Endodermal cell (in vitro differentiated cells): Measurements from ENCODE around the gene PRKACA. TPM values are rescaled to one million over a fixed set of nuclear protein-coding genes. Genes with fewer than 3 reads are reported as not detected.

Experiments
- DNase-seq: peaks from one replicate; pipeline ENCODE4 v3.0.0-alpha.2; 2017
- H3K27ac ChIP-seq: 2 replicates; pipeline ENCODE4 v1.5.1; 2013; ENCODE audit warnings: mild to moderate bottlenecking, low read depth, low read length, moderate library complexity
- H3K27me3 ChIP-seq: 2 replicates; pipeline ENCODE4 v1.6.1; 2013; ENCODE audit warnings: mild to moderate bottlenecking, low read length, moderate library complexity; ENCODE audit not compliant: insufficient read depth, control insufficient read depth, poor library complexity, severe bottlenecking
- H3K36me3 ChIP-seq: 2 replicates; pipeline ENCODE4 v1.7.0; 2013; ENCODE audit warnings: mild to moderate bottlenecking, low read length, moderate library complexity; ENCODE audit not compliant: control insufficient read depth, insufficient read depth
- H3K4me1 ChIP-seq: one replicate; pipeline ENCODE4 v1.7.0; 2013; ENCODE audit warnings: low read length; ENCODE audit not compliant: control insufficient read depth, insufficient read depth
- H3K4me3 ChIP-seq: 2 replicates; pipeline ENCODE4 v1.5.1; 2013; ENCODE audit warnings: mild to moderate bottlenecking, low read length, moderate library complexity
- H3K9ac ChIP-seq: 2 replicates; pipeline ENCODE4 v1.6.1; 2013; ENCODE audit warnings: mild to moderate bottlenecking, low read length, moderate library complexity; ENCODE audit not compliant: poor library complexity, severe bottlenecking; ENCODE audit errors: extremely low read depth
- H3K9me3 ChIP-seq: 2 replicates; pipeline ENCODE4 v1.6.1; 2013; ENCODE audit warnings: mild to moderate bottlenecking, low read length, moderate library complexity; ENCODE audit not compliant: control insufficient read depth
- H3K27ac Mint-ChIP-seq: 2 replicates; pipeline ENCODE4 v1.8.0; 2020; ENCODE audit warnings: mixed read lengths
- H3K27me3 Mint-ChIP-seq: 2 replicates; pipeline ENCODE4 v1.8.0; 2021; ENCODE audit warnings: mild to moderate bottlenecking, mixed read lengths; ENCODE audit not compliant: insufficient read depth
- H3K36me3 Mint-ChIP-seq: 2 replicates; pipeline ENCODE4 v1.8.0; 2020; ENCODE audit warnings: low read depth, mixed read lengths
- H3K4me1 Mint-ChIP-seq: 2 replicates; pipeline ENCODE4 v1.8.0; 2020; ENCODE audit warnings: mixed read lengths
- H3K4me3 Mint-ChIP-seq: 2 replicates; pipeline ENCODE4 v1.8.0; 2020; ENCODE audit warnings: mild to moderate bottlenecking, moderate library complexity, mixed read lengths
- H3K9me3 Mint-ChIP-seq: 2 replicates; pipeline ENCODE4 v1.8.0; 2020; ENCODE audit warnings: mild to moderate bottlenecking, mixed read lengths
- WGBS, 2 experiments: methylation state at CpG; one replicate each; pipeline versions ENCODE4 v1.1.5 to v1.1.7; 2013; ENCODE audit warnings: missing lambda C conversion rate in 2 of 2, mixed read lengths in 1 of 2; ENCODE audit not compliant: insufficient coverage in 1 of 2, insufficient read length in 1 of 2; 5-methylcytosine and 5-hydroxymethylcytosine counted together
- total RNA-seq, 2 donors: library from RNA; stranded (reverse); fragmentation: NEBNext Ultra II Directional in 1 of 2; extraction: Animal tissue kit (Norgen Biotek cat#: 25700) in 1 of 2; gene quantifications; 2 replicates in 1 of 2; 3 replicates in 1 of 2; pipeline ENCODE4 v1.2.1, GENCODE V29; 2021
- TF ChIP-seq, protein P1 (sequence below): fragments of 200-600 bp; sonication (generic); conservative IDR thresholded peaks from 2 replicates; pipeline ENCODE4 v1.5.0; 2021; ENCODE audit warnings: antibody characterized with exemption, mild to moderate bottlenecking

PRKACA gene
- total RNA-seq, 2 donors from 2014 or later: 62.1 to 73.8 TPM

DNA sequence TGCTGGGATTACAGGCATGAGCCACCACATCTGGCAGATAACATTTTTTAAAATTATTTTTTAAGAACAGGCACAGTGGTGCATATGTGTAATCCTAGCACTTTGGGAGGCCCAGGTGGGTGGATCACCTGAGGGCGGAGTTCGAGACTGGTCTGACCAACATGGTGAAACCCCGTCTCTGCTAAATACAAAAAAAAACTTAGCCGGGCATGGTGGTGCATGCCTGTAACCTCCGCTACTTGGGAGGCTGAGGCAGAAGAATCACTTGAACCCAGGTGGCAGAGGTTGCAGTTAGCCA is 55.1 kb downstream of the PRKACA start:
- H3K9me3 Mint-ChIP-seq: no peaks in the 10 kb centered on the region
- H3K27me3 Mint-ChIP-seq: peaks cover 32% of the 10 kb centered on the region
- no peaks in the 10 kb centered on the region for H3K4me1 ChIP-seq
- 92 to 93% methylated on average over 5 of the region's 5 CpGs for WGBS, 2 experiments
- H3K4me1 Mint-ChIP-seq: no peaks in the 10 kb centered on the region
- H3K4me3 ChIP-seq: no peak overlapping the region
- TF ChIP-seq, protein P1, sequence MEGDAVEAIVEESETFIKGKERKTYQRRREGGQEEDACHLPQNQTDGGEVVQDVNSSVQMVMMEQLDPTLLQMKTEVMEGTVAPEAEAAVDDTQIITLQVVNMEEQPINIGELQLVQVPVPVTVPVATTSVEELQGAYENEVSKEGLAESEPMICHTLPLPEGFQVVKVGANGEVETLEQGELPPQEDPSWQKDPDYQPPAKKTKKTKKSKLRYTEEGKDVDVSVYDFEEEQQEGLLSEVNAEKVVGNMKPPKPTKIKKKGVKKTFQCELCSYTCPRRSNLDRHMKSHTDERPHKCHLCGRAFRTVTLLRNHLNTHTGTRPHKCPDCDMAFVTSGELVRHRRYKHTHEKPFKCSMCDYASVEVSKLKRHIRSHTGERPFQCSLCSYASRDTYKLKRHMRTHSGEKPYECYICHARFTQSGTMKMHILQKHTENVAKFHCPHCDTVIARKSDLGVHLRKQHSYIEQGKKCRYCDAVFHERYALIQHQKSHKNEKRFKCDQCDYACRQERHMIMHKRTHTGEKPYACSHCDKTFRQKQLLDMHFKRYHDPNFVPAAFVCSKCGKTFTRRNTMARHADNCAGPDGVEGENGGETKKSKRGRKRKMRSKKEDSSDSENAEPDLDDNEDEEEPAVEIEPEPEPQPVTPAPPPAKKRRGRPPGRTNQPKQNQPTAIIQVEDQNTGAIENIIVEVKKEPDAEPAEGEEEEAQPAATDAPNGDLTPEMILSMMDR: no peak
- no peak for DNase-seq
- H3K27me3 ChIP-seq: peaks cover 22% of the 10 kb centered on the region
- no peaks in the 10 kb centered on the region for H3K36me3 Mint-ChIP-seq
- H3K9ac ChIP-seq: no peak overlapping the region
- H3K27ac ChIP-seq: no peak overlapping the region
- no peaks in the 10 kb centered on the region for H3K36me3 ChIP-seq
- H3K4me3 Mint-ChIP-seq: no peak overlapping the region
- no peaks in the 10 kb centered on the region for H3K9me3 ChIP-seq
- no peak overlapping the region for H3K27ac Mint-ChIP-seq

DNA sequence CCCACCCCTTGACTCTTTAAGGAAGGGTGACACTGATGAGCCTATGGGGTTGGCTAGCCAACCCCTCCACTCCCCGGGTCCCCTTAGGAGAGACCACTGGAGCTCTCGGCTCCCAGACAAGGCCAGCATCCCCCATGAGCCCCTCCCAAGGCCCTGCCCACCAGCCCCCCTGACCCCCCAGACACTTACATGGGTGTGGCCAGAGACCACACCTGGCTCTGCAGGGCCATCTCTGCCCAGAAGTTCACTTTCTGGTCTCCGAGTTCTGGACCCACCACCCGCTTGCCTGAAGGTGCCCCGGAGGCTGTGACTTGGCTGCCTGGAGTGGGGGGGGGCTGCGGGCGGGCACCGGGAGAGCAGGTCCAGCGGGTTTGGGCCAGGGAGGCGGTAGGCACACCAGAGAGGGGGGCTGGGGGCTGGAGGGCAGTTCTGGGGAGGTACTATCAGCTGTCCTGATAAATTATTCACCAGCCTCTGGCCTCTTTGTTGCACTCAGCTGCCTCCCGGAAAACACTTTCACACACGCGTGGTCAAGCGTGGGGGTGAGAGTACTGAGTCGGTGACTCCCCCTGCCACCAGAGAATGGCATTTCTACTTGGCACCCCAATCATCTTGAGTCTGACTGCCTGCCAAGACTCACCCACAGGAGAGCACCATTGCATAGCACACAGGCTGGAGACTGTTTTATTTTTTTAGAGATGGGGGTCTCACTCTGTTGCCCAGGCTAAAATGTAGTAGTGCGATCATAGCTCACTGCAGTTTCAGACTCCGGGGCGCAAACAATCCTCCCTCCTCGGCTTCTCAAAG is 55.6 kb downstream of the PRKACA start, which contains the start of gene PALM3:
Gene PALM3, minus strand, starts transcription at position 326 of the 807 bp plus-strand sequence. Its CDS starts 96 bp downstream, at position 230.
- H3K4me1 ChIP-seq: no peaks in the 10 kb centered on the region
- H3K9me3 ChIP-seq: no peaks in the 10 kb centered on the region
- Mint-ChIP-seq H3K27me3 (peaks cover 35% of the 10 kb centered on the region), H3K36me3 (no peaks in the 10 kb centered on the region), H3K27ac (no peak within 1 kb of the TSS), H3K9me3 (no peaks in the 10 kb centered on the region), H3K4me3 (no peak within 1 kb of the TSS), H3K4me1 (no peaks in the 10 kb centered on the region)
- H3K36me3 ChIP-seq: no peaks in the 10 kb centered on the region
- TF ChIP-seq, protein P1: no peak
- 88 to 90% methylated on average over 9 to 19 of the region's 19 CpGs for WGBS, 2 experiments
- no peak within 1 kb of the TSS for H3K9ac ChIP-seq
- no peak for DNase-seq
- no peak within 1 kb of the TSS for H3K27ac ChIP-seq
- peaks cover 24% of the 10 kb centered on the region for H3K27me3 ChIP-seq
- no peak within 1 kb of the TSS for H3K4me3 ChIP-seq

DNA sequence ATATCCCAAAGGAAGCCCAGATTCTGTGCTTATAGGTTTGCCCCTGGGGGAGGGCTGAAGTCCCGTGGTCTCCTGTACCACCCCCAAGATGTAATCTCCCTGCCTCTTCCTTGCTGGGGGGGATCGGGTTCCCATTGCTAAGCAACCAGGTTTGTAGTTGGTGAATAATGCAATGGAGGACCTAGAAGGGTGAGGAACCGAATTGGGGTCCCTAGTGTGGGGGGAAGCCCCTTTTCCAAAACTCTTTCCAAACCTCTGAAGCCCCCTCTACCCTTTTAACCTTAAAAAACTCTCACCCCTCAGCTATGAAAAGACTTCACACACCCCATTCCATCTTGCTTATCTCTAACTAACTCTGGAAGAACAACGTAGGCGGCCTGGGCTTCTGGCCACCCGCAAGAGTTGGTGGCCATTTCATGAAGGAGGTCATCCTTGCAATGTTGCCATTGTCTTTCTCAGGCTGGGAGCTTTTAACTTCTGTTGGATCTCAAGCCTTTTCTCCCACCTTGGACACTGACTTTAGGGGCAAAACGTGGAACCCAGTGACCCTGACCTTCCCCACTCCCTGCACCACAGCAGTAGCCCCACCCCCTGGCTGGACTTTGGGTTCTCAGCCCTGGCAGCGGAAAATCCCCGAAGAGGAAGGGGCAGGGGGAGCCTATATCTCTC is 56.3 kb downstream of the PRKACA start:
- H3K27me3 ChIP-seq: peaks cover 32% of the 10 kb centered on the region
- H3K9ac ChIP-seq: no peak overlapping the region
- Mint-ChIP-seq H3K9me3 (no peaks in the 10 kb centered on the region), H3K27me3 (peaks cover 43% of the 10 kb centered on the region), H3K27ac (no peak overlapping the region), H3K4me1 (no peaks in the 10 kb centered on the region), H3K4me3 (no peak overlapping the region), H3K36me3 (no peaks in the 10 kb centered on the region)
- DNase-seq: no peak
- no peak overlapping the region for H3K27ac ChIP-seq
- no peaks in the 10 kb centered on the region for H3K4me1 ChIP-seq
- TF ChIP-seq, protein P1: no peak
- WGBS, 2 experiments: 79 to 89% methylated on average over 3 to 8 of the region's 9 CpGs
- H3K4me3 ChIP-seq: no peak overlapping the region
- H3K36me3 ChIP-seq: no peaks in the 10 kb centered on the region
- H3K9me3 ChIP-seq: no peaks in the 10 kb centered on the region
